A549 treated with AZD9567 at 1 μM for 4 hours (cell line): ENCODE data around the gene AICDA. TPM values are rescaled to one million over a fixed set of nuclear protein-coding genes. Genes with fewer than 3 reads are reported as not detected.

Experiments
- total RNA-seq: library from RNA; stranded (reverse); fragments of 200-300 nt; extraction: Qiagen RNA extraction; gene quantifications from 5 replicates; pipeline ENCODE4 v1.2.3, GENCODE V29; 2022; ENCODE audit not compliant: insufficient read depth

The AICDA gene
- total RNA-seq, result 0.07 to 0.16 TPM (median 0.14 TPM) in 4 of 5 replicates, not detected in the other

GRCh38 chr12:8612629-8613028 lies at the start of gene AICDA:
Gene AICDA, minus strand, starts transcription at chr12:8612859. Its CDS starts 92 bp downstream, at chr12:8612767.

Other genes with a start within 250 kb of the AICDA start
- gene CLEC6A, start 156.9 kb downstream of the AICDA start, total RNA-seq, result not detected in 5 replicates
- not detected in 5 replicates for gene CLEC4D, start 99.4 kb downstream of the AICDA start, total RNA-seq
- gene CLEC4E, start 72.0 kb downstream of the AICDA start, total RNA-seq, result 0.22 to 0.80 TPM (median 0.40 TPM) in 4 of 5 replicates, not detected in the other
- 0.03 to 0.32 TPM (median 0.14 TPM) in 4 of 5 replicates, not detected in the other for gene MFAP5, start 50.0 kb upstream of the AICDA start, total RNA-seq
- gene RIMKLB, start 85.1 kb upstream of the AICDA start, total RNA-seq, result 16.7 to 19.5 TPM (median 17.4 TPM) in 5 replicates
- gene A2ML1, start 209.8 kb upstream of the AICDA start, total RNA-seq, result not detected in 5 replicates